Breast epithelium (tissue), 3 donors: Measurements from ENCODE around the gene MEX3D.

Experiments
- POLR2A ChIP-seq: fragments of 450-650 bp; IDR thresholded peaks from one replicate; pipeline ENCODE4 v1.6.1; 2016; ENCODE audit warnings: antibody characterized with exemption, mild to moderate bottlenecking, moderate library complexity
- POLR2AphosphoS5 ChIP-seq, 3 donors: sonication (generic); formaldehyde crosslinking; IDR thresholded peaks; one replicate each; pipeline ENCODE4 v1.6.1; 2017; ENCODE audit warnings: antibody characterized with exemption in 3 of 3
- TF ChIP-seq, protein P1 (sequence below), 3 donors: fragments of 450-650 bp; IDR thresholded peaks; one replicate each; pipeline ENCODE4 v1.5.1; 2016 to 2017; ENCODE audit warnings: antibody characterized with exemption in 3 of 3, mild to moderate bottlenecking in 3 of 3, moderate library complexity in 3 of 3

DNA sequence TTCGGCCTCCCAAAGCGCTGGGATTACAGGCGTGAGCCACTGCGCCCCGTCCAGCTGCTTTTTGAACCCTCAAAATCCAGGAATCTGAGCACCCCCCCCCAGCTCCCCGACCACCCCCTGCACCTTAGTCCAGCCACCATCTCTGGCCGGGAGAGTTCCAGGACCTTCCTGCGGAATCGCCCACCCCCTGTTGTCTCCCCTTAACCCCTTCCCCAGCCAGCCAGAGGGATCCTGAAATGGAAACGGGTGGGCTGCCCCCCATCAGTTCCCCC lies 25.3 kb upstream of the MEX3D start:
- TF ChIP-seq, protein P1, sequence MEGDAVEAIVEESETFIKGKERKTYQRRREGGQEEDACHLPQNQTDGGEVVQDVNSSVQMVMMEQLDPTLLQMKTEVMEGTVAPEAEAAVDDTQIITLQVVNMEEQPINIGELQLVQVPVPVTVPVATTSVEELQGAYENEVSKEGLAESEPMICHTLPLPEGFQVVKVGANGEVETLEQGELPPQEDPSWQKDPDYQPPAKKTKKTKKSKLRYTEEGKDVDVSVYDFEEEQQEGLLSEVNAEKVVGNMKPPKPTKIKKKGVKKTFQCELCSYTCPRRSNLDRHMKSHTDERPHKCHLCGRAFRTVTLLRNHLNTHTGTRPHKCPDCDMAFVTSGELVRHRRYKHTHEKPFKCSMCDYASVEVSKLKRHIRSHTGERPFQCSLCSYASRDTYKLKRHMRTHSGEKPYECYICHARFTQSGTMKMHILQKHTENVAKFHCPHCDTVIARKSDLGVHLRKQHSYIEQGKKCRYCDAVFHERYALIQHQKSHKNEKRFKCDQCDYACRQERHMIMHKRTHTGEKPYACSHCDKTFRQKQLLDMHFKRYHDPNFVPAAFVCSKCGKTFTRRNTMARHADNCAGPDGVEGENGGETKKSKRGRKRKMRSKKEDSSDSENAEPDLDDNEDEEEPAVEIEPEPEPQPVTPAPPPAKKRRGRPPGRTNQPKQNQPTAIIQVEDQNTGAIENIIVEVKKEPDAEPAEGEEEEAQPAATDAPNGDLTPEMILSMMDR (IDR thresholded peaks at IDR 0.05): no peak
- TF ChIP-seq POLR2AphosphoS5 (IDR thresholded peaks at IDR 0.05): no peak
- TF ChIP-seq POLR2A: no peak
